NCI-H2227 (cell line): ENCODE data around the gene UNC119.
"Not testable (repeated sequence)": the region's sequence is repeated elsewhere in the genome, so short reads cannot be mapped to it uniquely, and the experiment has no call there.

ENCODE experiments used
- DNase-seq: peaks from one replicate; lab custom pipeline; 2025; ENCODE audit not compliant: unreplicated experiment; lab: John Stamatoyannopoulos, UW

UNC119 gene

DNA sequence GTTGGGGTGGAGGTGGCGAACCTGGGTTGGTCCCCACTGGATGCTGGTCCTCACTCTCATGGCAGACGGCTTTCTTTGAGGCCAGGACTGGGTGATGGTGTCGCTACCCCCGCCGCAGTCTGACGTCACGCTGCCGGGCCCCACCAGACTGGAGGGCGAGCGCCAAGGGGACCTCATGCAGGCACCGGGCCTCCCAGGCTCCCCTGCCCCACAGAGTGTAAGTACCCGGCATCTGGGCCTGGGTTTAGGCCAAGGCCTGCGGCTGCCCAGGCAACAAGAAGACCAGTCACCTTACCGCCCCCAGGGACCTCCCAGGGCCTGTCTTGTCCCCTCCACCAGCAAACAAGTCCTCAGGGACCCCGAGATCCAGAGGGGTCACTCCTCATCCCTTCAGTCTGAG, 28.5 kb downstream of the UNC119 start:
- no peak for DNase-seq

DNA sequence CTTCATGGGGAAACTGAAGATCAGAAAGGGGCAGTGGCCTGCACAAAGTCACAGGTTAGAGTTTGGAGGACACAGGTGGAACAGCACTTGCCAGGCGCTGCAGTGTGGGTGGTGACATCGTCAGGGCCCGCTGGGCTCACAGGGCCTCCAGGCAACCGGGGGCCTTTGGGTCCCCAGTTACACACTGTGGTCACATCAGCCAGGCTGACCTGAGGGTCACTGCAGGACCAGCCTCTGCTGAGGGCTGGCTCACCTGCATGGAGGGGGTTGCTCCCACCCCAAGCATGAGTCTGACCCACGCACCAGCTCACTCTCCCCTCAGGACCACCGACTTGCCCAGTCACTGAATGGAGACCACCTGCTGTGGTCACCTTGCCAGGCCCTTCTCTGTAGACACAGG, 29.2 kb downstream of the UNC119 start:
- no peak for DNase-seq

DNA sequence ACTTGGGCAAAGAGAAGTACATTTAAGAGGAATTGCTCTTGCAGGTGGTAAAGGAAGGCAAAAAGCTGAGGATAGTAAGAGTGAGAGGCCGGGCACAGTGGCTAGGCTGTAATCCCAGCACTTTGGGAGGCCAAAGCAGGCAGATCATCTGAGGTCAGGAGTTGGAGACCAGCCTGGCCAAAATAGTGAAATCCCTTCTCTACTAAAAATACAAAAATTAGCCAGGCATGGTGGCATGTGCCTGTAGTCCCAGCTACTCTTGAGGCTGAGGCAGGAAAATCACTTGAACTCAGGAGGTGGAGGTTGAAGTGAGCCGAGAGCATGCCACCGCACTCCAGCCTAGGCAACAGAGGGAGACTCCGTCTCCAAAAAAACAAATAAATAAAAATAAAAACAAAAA, 30.1 kb downstream of the UNC119 start:
- DNase-seq: not testable (repeated sequence)

DNA sequence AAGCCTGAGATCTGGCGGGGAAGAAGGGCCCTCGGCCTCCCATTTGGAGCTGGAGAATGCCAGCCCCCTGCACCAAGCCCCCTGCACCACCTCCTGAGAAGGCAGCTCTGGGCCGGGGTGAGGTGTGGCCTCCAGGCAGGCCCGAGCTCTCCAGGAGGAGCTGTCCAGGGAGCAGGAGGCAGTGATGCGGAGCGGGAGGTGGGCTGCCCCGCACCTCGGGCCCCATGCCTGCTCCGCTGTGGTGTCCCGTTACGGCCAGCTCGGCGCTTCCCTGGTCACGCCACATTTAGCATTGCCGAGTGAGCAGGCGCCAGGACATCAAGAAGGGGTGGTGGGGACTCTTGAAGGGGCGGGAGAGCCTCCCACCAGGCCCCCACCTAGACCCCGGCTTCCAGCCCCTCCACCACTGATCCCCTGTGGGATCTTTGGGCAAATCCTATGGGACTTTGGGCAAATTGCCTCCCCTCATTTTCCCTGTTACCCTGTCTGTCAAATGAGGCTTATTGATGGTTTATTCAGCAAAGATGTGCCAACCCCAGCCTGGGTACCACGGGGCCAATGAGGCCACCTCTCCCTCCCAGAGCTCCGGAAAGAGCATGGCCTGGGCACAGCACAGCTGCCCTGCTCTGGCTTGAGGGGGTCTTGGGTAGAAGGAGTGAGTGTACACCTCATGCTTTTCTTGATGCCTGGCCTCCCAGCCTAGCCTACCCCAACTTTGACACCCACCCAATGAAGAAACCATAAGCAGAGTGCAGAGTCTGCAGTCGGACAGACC, 30.9 kb downstream of the UNC119 start:
- no peak for DNase-seq

DNA sequence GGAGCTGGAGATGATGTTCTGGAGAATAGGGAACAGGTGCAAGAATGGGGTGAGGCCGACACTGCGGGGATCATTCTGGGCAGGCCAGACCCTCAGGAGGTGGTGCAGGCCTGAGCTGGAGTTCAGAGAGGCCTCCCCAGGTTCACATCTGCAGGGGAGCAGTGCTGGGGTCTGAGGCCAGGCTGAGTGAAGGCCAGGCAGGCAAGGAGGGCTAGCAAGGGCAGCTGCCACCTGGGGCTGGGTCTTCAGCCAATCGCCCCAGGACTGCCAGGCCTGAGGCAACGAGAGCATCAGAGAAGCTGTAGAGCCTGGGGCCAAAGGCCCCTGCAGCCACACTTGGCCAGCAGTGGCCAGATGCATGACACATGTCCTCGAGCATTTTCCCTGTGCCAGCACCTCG, 31.7 kb downstream of the UNC119 start:
- no peak for DNase-seq

DNA sequence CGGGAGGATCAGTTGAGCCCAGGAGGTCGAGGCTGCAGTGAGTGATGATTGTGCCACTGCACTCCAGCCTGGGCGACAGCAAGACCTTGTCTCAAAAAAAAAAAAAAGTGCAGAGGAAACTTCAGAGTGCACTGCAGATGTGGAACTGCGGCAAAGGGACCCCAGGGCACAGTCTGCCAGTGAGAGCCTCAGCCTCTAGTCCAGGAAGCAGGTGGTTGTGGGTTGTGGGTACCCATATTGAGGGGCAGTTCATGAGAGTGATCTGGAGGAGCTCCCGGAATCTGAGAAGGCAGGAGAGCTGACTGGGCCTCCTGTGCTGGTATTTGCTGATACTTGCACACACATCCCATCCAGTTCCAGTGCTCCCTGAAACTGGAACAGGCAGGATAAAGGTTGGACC, 33.2 kb downstream of the UNC119 start:
- no peak for DNase-seq

DNA sequence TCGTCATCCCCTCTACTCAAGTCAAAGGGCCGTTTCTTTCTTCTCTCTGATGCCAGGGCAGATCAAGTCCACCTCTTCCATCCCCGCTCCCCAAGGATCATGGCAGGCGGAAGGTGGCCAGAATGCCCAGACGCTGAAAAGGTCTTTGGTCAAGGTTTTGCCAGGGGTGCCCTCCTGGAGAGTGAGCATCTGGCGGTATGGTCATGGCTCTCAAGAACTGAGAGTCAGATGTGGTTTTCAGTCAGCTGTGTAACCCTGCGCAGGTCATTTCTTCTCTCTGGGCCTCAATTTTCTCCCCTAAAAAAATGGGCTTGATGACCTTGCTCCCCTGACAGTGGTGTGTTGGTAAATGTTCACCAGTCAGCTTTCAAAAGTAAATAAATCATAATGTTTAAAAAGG, 33.8 kb downstream of the UNC119 start:
- no peak for DNase-seq

DNA sequence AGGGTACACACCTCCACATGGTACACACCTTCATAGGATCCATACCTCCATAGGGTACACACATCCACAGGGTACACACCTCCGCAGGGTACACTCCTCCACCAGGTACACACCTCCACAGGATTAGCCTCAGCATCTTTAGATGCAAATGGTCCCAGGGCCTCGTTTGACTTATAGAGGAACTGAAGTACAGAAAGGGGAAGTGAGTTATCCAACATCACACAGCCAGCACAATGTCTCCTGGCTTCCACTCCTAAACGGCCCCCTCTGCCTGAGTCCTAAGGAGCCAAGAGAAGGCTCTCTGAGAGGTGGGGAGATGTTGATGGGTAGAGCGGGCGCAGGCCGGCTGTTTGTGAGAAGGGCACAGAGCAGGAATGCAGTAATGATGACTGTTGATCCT, 34.3 kb downstream of the UNC119 start:
- no peak for DNase-seq

DNA sequence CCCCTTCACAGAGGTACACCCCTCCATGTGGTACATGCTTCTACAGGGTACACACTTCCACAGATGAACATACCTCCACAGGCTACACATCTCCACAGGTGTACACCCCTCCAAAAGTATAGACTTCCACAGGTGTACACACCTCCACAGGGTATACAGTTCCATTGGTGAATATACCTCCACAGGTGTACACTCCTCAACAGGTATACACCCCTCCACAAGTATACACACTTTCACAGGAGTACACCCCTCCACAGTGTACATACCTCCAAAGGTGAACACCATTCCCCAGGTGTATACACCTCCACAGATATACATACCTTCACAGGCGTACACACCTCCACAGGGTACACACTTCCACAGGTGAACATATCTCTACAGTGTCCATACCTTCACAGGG, 36.9 kb downstream of the UNC119 start:
- DNase-seq: no peak

DNA sequence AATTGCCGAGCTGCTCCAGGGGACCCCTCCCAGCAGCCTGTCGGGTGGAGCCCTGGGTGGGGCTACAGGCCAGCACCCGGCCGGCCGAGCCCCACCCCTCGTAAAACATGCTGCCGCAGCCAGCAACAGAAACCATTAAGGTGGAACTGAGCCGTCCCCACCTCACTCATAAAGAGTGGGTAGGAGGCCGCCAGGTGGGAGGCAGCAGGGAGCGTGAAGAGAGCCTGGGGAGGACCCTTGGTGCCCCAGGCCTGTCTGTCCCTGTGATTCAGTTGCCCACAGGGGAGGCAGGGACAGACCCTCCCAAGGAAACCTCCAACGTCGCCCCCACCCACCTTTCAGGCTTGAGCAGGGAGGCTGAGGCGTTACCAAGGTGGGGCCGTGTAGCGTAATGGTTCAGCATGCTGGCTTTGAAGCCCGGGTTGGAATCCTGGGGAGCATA, 37.8 kb downstream of the UNC119 start:
- no peak for DNase-seq

DNA sequence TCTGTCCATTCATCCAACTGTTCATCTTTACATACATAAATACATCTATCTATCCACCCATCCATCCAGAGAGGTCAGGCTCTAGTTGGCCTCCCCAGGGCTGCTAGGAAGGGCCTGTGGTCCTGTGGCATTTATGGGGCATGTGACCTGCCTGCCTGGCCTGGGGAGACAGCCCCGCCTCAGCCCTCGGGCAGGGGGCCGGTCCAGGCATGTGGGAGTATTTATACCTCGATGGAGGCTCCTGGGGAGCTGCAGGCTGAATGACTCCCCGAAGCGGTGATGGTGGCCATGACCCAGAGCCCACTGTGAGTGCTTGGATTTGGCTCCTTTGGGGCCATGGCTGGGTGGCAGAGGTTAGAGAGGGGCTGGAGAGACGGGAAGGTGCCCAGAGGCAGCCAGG, 38.9 kb downstream of the UNC119 start:
- no peak for DNase-seq

DNA sequence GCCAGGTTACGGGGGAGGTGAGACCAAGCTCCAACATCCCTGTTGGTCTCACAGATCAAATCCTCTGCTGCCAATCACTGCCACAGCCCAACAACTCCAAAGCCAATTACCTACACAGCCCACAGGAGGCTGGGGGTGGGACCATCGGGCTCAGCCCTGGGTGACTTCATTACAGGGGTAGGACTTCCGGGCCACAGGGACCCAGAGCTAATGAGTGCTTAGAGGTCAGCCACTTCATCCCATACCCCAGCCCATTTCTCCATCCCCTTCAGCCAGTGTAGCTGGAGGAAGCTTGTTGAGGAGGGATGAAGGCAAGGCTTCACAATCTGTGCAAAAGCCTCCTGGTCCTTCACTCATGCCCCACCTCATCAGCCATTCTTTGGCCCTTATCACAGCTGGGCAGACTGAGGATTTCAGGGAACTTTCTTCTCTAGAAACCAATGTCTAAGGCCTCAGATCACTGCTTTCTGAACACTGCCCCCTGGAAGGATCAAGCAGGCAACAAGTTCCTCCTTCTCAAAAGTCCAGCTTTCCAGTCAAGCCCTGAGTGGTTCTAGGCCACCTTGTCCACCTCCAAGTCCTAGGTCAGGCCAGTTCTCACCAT, 40.5 kb downstream of the UNC119 start:
- DNase-seq: no peak

DNA sequence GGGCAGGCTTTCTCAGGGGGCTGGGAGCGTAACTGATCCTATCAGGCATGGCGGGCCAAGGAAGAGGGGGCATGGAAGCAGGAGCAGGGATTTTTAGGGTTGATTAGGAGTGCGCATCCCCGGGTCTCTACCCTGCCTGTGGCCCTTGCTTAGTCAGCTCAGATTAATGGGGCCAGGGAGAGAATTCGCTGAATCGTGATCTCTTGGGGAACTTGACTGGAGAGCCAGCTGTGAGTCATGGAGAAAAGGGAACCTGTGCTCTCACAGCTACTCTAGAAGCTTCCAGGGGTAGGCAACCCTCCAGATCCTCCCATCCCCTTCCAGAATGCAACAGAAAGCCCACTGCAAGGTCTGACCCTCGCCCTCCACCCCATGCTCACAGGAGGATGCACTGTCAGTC, 42.6 kb downstream of the UNC119 start:
- DNase-seq: no peak

DNA sequence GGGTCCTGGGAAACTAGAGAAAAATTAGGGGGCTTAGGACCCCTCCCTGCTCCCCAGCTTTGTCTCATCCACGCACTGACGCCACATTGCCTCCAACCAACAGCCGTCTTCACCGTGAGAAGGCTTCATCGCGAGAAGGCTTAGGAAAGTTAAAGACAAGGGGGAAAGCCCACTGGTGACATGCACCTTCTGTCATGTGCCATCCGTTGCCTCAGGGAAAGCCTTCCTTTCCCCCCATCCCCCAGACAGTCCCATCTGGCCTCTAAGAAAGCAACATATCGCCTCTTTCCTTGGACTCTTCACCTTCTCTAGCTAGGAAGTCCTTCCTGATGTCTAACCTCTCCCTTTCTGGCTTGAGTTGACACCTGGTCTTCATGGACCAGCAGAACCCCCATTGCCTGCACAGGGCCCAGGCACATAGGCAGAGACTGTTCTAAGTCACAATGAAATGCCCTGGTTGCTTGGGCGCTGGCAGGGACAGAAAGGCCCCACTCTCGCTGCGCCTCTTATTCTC, 44.2 kb downstream of the UNC119 start:
- DNase-seq: no peak

DNA sequence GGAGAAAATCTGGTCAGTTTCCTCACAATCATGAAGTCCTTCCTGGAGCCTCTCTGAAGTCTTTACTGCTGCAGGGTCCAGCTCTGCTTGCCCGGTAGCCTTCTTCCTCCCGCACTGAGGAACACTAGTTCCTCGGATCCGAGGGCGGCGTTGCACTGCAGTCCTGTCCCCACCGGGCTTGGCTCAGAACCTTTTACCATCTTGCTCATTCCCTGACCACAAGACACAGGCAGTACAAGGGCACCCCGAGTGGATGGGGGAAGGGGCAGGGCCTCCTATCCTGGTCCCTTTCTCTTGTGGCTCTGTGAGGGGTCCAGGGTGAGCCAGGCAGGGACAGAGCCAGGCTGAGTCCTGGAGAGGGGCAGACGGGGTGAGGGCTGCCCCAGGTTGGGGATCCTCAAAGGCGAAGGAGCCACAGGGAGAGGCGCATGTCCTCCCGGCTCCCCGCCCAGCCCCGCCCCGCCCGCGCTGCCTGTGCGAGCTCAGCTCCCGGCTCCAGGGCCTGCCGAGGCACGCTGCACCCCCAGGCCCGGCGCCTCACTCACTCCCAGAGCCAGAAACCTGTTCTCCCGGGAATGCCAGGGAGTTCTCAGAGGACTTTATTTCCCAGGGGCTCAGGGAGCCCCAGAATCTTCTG, 44.7 kb downstream of the UNC119 start:
- no peak for DNase-seq

DNA sequence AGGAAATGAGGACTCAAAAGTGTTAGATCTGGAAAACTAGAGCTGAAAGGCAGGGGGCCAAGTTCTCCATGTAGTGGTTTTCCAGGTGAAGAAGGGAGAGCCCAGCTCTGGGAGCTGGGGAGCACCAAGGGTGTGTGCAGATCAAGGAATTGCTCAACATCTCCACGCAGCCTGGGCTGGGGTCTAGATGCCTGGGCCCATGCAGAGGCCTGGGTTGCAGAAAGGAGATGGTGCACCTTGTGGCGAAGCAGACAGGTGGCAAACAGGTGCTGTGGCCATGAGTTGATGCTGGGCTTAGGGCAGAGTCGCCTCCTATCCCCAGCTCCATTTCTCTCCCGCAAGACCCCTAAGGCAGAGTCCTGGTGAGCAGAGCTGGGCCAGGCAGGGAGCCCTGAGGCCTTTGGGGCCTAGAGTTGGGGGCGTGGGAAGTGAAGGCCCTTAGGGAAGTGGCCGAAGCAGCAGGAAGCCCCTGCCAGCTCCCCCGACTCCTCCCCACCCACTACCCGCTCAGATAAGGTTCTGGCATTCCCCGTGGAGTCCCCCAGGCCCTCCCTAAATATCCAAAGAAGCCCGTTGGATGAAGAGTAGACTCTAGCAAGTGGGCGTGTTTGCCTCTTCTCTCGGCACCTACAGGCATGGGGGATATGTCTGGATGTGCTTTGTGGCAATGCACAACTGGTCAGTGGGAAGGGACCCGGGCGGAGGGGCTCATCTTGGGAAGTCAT, 45.5 kb downstream of the UNC119 start:
- DNase-seq: no peak

DNA sequence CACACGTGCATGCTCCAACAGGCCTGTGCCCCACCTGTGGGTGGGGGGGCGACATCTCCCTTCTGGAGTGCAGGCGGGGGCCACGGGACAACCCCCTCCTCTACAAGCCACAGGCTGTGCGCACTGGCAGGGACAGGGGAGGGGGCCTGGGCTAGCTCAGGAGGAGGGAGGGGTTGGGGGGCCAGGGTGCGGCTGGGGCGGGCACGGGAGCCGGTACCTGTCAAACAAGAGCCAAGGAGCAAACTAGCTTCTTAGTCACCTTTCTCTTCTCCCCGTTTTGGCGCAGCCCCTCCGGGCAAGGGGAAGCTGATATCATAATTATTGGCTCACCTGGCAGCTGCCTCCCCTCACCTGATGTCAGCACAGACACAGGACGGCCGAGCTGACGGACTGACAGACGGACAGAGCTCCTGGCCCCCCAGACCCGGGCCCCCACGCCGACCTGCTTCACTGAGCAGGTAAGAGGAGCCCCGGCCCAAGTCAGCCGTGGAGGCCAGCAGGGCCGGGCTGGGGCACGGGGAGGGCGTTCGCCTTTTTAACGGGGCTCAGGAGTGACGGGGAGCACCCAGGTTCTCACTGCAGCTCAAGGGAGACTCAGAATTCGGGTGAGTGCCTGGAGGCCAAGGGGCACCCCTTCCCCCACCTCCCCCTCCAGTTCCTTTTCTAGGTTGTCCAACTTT, 46.3 kb downstream of the UNC119 start, which contains the start of gene FOXN1:
FOXN1 (plus strand) TSS at position 363 of the 680 bp plus-strand sequence. CDS start 17,622 bp downstream, outside the sequence.
- no peak for DNase-seq

DNA sequence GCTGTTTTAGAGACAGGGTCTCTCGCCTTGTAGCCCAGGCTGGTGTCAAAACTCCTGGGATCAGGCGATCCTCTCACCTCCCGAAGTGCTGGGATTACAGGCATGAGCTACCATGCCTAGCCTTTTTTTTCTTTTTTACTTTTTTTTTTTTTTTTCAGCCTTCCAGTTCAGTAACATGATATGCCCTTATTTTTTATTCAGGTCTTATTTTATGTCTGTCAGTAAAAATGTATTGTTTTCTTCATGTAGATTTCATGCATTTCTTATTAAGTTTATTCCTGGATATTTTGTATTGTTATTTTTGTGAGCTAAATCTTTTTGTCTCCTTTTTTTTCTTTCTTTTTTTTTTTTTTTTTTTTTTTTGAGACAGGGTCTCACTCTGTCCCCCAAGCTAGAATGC, 49.0 kb downstream of the UNC119 start:
- no peak for DNase-seq

DNA sequence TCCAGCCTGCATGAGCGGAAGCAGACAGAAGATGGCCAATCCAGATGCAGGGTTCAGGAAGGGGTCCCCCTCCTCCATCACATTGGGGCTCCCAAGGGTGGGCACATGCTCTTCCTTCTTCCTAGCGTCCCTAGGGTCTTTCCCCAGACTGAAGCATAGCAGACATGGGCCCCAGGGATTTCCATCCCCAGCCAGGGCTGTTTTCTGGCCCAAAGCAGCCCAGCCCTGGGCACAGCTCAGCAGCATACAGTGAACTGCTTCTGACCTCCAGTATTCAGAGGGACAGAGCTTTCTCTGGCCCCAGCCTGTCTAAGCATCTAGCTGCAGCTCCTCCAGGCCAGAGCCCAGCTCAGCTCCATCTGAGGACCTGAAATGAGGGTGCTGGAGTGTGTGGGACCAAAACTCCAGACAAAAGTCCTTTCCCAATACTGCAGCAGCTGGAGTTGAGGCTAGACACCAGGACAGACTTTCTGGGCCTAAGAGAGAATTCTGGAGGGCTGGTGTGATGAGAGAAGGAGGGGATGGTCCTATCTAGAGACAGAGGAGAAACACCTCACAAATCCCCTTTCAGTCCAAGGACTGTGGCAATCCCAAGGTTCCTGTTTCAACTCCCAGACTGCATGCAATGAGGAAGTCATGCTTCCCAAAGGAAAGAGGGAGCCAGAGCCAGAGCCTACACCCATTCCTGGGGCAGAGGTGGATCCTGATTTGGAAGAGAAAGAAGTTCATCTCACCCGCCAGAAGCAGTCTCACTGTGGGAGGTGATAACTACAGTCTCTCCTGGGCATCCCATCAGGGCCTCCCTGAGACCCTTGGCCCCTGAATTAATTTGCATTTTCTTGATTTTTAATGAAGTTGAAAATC, 50.8 kb downstream of the UNC119 start:
- DNase-seq: no peak
